Common myeloid progenitor, CD34-positive (primary cell): ENCODE results near the gene FBXO28.
"Not testable (repeated sequence)": the region's sequence is repeated elsewhere in the genome, so short reads cannot be mapped to it uniquely, and the experiment has no call there.

Experiments used
- CTCF ChIA-PET: fragments of 350-600 bp; sonication (Branson Sonifier 250); formaldehyde crosslinking; loops from one replicate; lab custom pipeline; 2021; ENCODE audit warnings: antibody characterized with exemption; lab: Charles Lee
- POLR2A ChIA-PET: fragments of 350-600 bp; sonication (Branson Sonifier 250); formaldehyde crosslinking; loops from one replicate; lab custom pipeline; 2021; ENCODE audit warnings: antibody characterized with exemption; lab: Charles Lee
- DNase-seq, 3 donors: peaks; one replicate each; pipeline versions ENCODE4 v3.0.0 to v3.0.0-alpha.2; 2013
- H3K27ac ChIP-seq, 2 experiments: 1 replicate in 1 of 2; 2 replicates in 1 of 2; pipeline ENCODE4 v1.7.0; 2013; ENCODE audit warnings: inconsistent platforms in 2 of 2, low read length in 2 of 2, mild to moderate bottlenecking in 2 of 2, low read depth in 1 of 2, moderate library complexity in 1 of 2; ENCODE audit not compliant: severe bottlenecking in 2 of 2, insufficient read depth in 1 of 2, poor library complexity in 1 of 2
- H3K27me3 ChIP-seq, 5 experiments: replicated peaks in 2 of 5; 1 replicate in 3 of 5; 2 replicates in 2 of 5; pipeline versions ENCODE4 v1.6.1 to v1.7.0; 2013; ENCODE audit warnings: low read length in 4 of 5, mild to moderate bottlenecking in 2 of 5, moderate library complexity in 2 of 5, inconsistent platforms in 1 of 5; ENCODE audit not compliant: insufficient read depth in 5 of 5, control insufficient read depth in 4 of 5
- H3K36me3 ChIP-seq, 4 experiments: 1 replicate in 2 of 4; 2 replicates in 2 of 4; pipeline versions ENCODE4 v1.6.1 to v1.7.0; 2013; ENCODE audit warnings: low read length in 3 of 4, control low read depth in 1 of 4, mild to moderate bottlenecking in 1 of 4; ENCODE audit not compliant: control insufficient read depth in 4 of 4, insufficient read depth in 4 of 4
- H3K4me1 ChIP-seq, 4 experiments: 1 replicate in 3 of 4; 2 replicates in 1 of 4; pipeline versions ENCODE4 v1.6.1 to v1.7.1; 2013; ENCODE audit warnings: low read length in 3 of 4, mild to moderate bottlenecking in 3 of 4, control low read depth in 1 of 4, inconsistent platforms in 1 of 4, moderate library complexity in 1 of 4; ENCODE audit not compliant: control insufficient read depth in 4 of 4, insufficient read depth in 4 of 4; ENCODE audit errors: control extremely low read depth in 1 of 4
- H3K4me3 ChIP-seq, 7 experiments: 1 replicate in 4 of 7; 2 replicates in 3 of 7; pipeline versions ENCODE4 v1.5.1 to v1.7.0; 2013; ENCODE audit warnings: mild to moderate bottlenecking in 7 of 7, low read length in 6 of 7, moderate library complexity in 6 of 7, inconsistent platforms in 2 of 7, low read depth in 2 of 7, control low read depth in 1 of 7; ENCODE audit not compliant: insufficient read depth in 4 of 7, control insufficient read depth in 1 of 7; ENCODE audit errors: extremely low read depth in 1 of 7
- H3K9me3 ChIP-seq, 5 experiments: 1 replicate in 4 of 5; 2 replicates in 1 of 5; pipeline versions ENCODE4 v1.6.1 to v1.7.1; 2013; ENCODE audit warnings: low read length in 4 of 5, mild to moderate bottlenecking in 2 of 5, inconsistent platforms in 1 of 5, low read depth in 1 of 5, moderate library complexity in 1 of 5; ENCODE audit not compliant: control insufficient read depth in 4 of 5, insufficient read depth in 2 of 5; ENCODE audit errors: control extremely low read depth in 1 of 5
- WGBS: methylation state at CpG from one replicate; pipeline ENCODE4 v1.1.5; 2013; ENCODE audit not compliant: insufficient coverage; 5-methylcytosine and 5-hydroxymethylcytosine counted together

The FBXO28 gene

GRCh38 chr1:224069138-224069537 is 44.8 kb upstream of the FBXO28 start:
- Histone ChIP-seq H3K36me3 (no peaks in the 10 kb centered on the region), H3K4me3 (no peak overlapping the region), H3K4me1 (no peaks in the 10 kb centered on the region), H3K27me3 (peaks cover 0 to 4% (median under 1%) of the 10 kb centered on the region in 5 experiments), H3K9me3 (peaks cover 0 to 3% (median 0%) of the 10 kb centered on the region in 5 experiments), H3K27ac (no peak overlapping the region)
- no peak for DNase-seq
- ChIA-PET CTCF (no interaction called here), POLR2A (no interaction called here)
- no CpG with 5 or more reads among the region's 3 CpGs for WGBS

- H3K27ac ChIP-seq = no peak overlapping the region
- peaks cover 0 to 3% (median 0%) of the 10 kb centered on the region in 5 experiments for H3K9me3 ChIP-seq
- no peak for DNase-seq
- H3K36me3 ChIP-seq = no peaks in the 10 kb centered on the region
- H3K4me3 ChIP-seq = no peak overlapping the region
- ChIA-PET CTCF (no interaction called here), POLR2A (no interaction called here)
- no CpG with 5 or more reads among the region's 2 CpGs for WGBS
- H3K4me1 ChIP-seq = no peaks in the 10 kb centered on the region
- H3K27me3 ChIP-seq = peaks cover 0 to 4% (median 1%) of the 10 kb centered on the region in 5 experiments
Measured at GRCh38 chr1:224070521-224070920, 43.4 kb upstream of the FBXO28 start.

- no peaks in the 10 kb centered on the region for H3K4me1 ChIP-seq
- peaks cover 0 to 3% (median 0%) of the 10 kb centered on the region in 5 experiments for H3K9me3 ChIP-seq
- no CpG with 5 or more reads among the region's 3 CpGs for WGBS
- ChIA-PET POLR2A (no interaction called here), CTCF (no interaction called here)
- H3K4me3 ChIP-seq = no peak overlapping the region
- H3K36me3 ChIP-seq = no peaks in the 10 kb centered on the region
- H3K27ac ChIP-seq = no peak overlapping the region
- H3K27me3 ChIP-seq = peaks cover 0 to 4% (median 1%) of the 10 kb centered on the region in 5 experiments
- no peak for DNase-seq
Measured at GRCh38 chr1:224076407-224076806, 37.5 kb upstream of the FBXO28 start.

GRCh38 chr1:224079644-224080043 is 34.3 kb upstream of the FBXO28 start:
- 75% methylated on average over 4 of the region's 9 CpGs for WGBS
- H3K9me3 ChIP-seq, H3K27ac ChIP-seq, CTCF ChIA-PET, H3K4me3 ChIP-seq, POLR2A ChIA-PET, H3K27me3 ChIP-seq, DNase-seq, H3K36me3 ChIP-seq, H3K4me1 ChIP-seq: not testable (repeated sequence)

GRCh38 chr1:224080115-224080774 is 33.7 kb upstream of the FBXO28 start:
- no peak for DNase-seq
- H3K36me3 ChIP-seq = no peaks in the 10 kb centered on the region
- H3K4me1 ChIP-seq = no peaks in the 10 kb centered on the region
- ChIA-PET POLR2A (no interaction called here), CTCF (no interaction called here)
- no peak overlapping the region for H3K4me3 ChIP-seq
- WGBS = 72% methylated on average over 8 of the region's 9 CpGs
- H3K27ac ChIP-seq = no peak overlapping the region
- peaks cover 0 to 3% (median 0%) of the 10 kb centered on the region in 5 experiments for H3K27me3 ChIP-seq
- H3K9me3 ChIP-seq = no peaks in the 10 kb centered on the region

- 100% methylated on average over 2 of the region's 2 CpGs for WGBS
- DNase-seq = no peak
- ChIA-PET POLR2A (no interaction called here), CTCF (interaction anchor here (0.5 to 0.8 kb wide), 2 partner anchors 27 to 1016 kb away, joined by 3 read pairs; no protein-coding TSS in a partner anchor)
- no peak overlapping the region for H3K27ac ChIP-seq
- no peaks in the 10 kb centered on the region for H3K9me3 ChIP-seq
- no peaks in the 10 kb centered on the region for H3K4me1 ChIP-seq
- no peak overlapping the region for H3K4me3 ChIP-seq
- no peaks in the 10 kb centered on the region for H3K36me3 ChIP-seq
- H3K27me3 ChIP-seq = peaks cover 0 to 3% (median 0%) of the 10 kb centered on the region in 5 experiments
Measured at GRCh38 chr1:224081604-224082003, 32.3 kb upstream of the FBXO28 start.

- H3K4me3 ChIP-seq = no peak overlapping the region
- no peaks in the 10 kb centered on the region for H3K4me1 ChIP-seq
- H3K9me3 ChIP-seq = no peaks in the 10 kb centered on the region
- ChIA-PET POLR2A (no interaction called here), CTCF (interaction anchor here (0.5 kb wide), 1 partner anchor 1017 kb away, joined by 3 read pairs; no protein-coding TSS in a partner anchor)
- WGBS = 100% methylated on average over 1 of the region's 4 CpGs
- H3K27ac ChIP-seq = no peak overlapping the region
- peaks cover 0 to 3% (median 0%) of the 10 kb centered on the region in 5 experiments for H3K27me3 ChIP-seq
- DNase-seq = no peak
- no peaks in the 10 kb centered on the region for H3K36me3 ChIP-seq
Measured at GRCh38 chr1:224082146-224082545, 31.8 kb upstream of the FBXO28 start.
